HG03457 (cell line): ENCODE data around the gene ZBTB12.
"Not testable (repeated sequence)": the region's sequence is repeated elsewhere in the genome, so short reads cannot be mapped to it uniquely, and the experiment has no call there.

Experiments
- ATAC-seq: cut with Tn5 transposase; IDR thresholded peaks from one replicate; pipeline ENCODE4 v1.9.1; 2021; ENCODE audit warnings: moderate number of reproducible peaks; ENCODE audit not compliant: unreplicated experiment

The ZBTB12 gene

GRCh38 chr6:31922942-31923341 lies 21.1 kb upstream of the ZBTB12 start:
- no peak for ATAC-seq

GRCh38 chr6:31920811-31921210 lies 18.9 kb upstream of the ZBTB12 start:
- no peak for ATAC-seq

GRCh38 chr6:31919624-31920303 lies 17.9 kb upstream of the ZBTB12 start:
- ATAC-seq, result no peak

- no peak for ATAC-seq
Observed at GRCh38 chr6:31918069-31918720, 16.3 kb upstream of the ZBTB12 start.

- no peak for ATAC-seq
Observed at GRCh38 chr6:31915756-31916155, 13.9 kb upstream of the ZBTB12 start.

GRCh38 chr6:31915351-31915750 lies 13.5 kb upstream of the ZBTB12 start:
- no peak for ATAC-seq

GRCh38 chr6:31911826-31912585 lies 10.1 kb upstream of the ZBTB12 start:
- no peak for ATAC-seq

- ATAC-seq, result not testable (repeated sequence)
Observed at GRCh38 chr6:31909298-31909697, 7.4 kb upstream of the ZBTB12 start.

- peak; percentile 60 for ATAC-seq
Observed at GRCh38 chr6:31908791-31909190, 6.9 kb upstream of the ZBTB12 start.

GRCh38 chr6:31908255-31908654 lies 6.4 kb upstream of the ZBTB12 start:
- not testable (repeated sequence) for ATAC-seq

GRCh38 chr6:31907158-31907813 lies 5.4 kb upstream of the ZBTB12 start:
- ATAC-seq, result no peak

- ATAC-seq, result not testable (repeated sequence)
Observed at GRCh38 chr6:31906727-31907126, 4.8 kb upstream of the ZBTB12 start.

- no peak for ATAC-seq
Observed at GRCh38 chr6:31906122-31906521, 4.2 kb upstream of the ZBTB12 start.

GRCh38 chr6:31905041-31905440 lies 3.2 kb upstream of the ZBTB12 start:
- ATAC-seq, result no peak

GRCh38 chr6:31903957-31904356 lies 2.1 kb upstream of the ZBTB12 start:
- ATAC-seq, result no peak

GRCh38 chr6:31901415-31901952 lies 402 bp downstream of the ZBTB12 start:
- no peak for ATAC-seq

- no peak for ATAC-seq
Observed at GRCh38 chr6:31900917-31901414, 920 bp downstream of the ZBTB12 start.

- no peak for ATAC-seq
Observed at GRCh38 chr6:31899882-31900722, 1.8 kb downstream of the ZBTB12 start.

GRCh38 chr6:31899215-31899614 lies 2.7 kb downstream of the ZBTB12 start:
- ATAC-seq, result no peak

GRCh38 chr6:31898383-31899011 lies 3.4 kb downstream of the ZBTB12 start:
- ATAC-seq, result no peak
